GM23338 (cell line): ENCODE results near the gene ADAM30.

Experiments used
- CREB1 ChIP-seq: fragments of 250-450 bp; sonication (Bioruptor Pico); IDR thresholded peaks from 2 replicates; pipeline ENCODE4 v1.5.0; 2020; ENCODE audit warnings: low read depth, mild to moderate bottlenecking, moderate library complexity
- EZH2 ChIP-seq: fragments of 200-600 bp; sonication (generic); IDR thresholded peaks from one replicate; pipeline ENCODE4 v1.8.0; 2017; ENCODE audit warnings: antibody characterized with exemption, mild to moderate bottlenecking, low read depth; ENCODE audit not compliant: unreplicated experiment
- EZH2phosphoT487 ChIP-seq: fragments of 200-600 bp; sonication (generic); IDR thresholded peaks from one replicate; pipeline ENCODE4 v1.8.1; 2018; ENCODE audit warnings: antibody characterized with exemption; ENCODE audit not compliant: unreplicated experiment
- JUNB ChIP-seq: IDR thresholded peaks from one replicate; pipeline ENCODE4 v1.6.1; 2016; ENCODE audit warnings: antibody characterized with exemption; ENCODE audit not compliant: unreplicated experiment
- POLR2AphosphoS5 ChIP-seq: IDR thresholded peaks from 2 replicates; pipeline ENCODE4 v1.6.1; 2016; ENCODE audit warnings: antibody characterized with exemption, low read depth
- ZNF114 ChIP-seq: fragments of 250-450 bp; sonication (Bioruptor Pico); IDR thresholded peaks from 2 replicates; pipeline ENCODE4 v1.5.0; 2020; ENCODE audit warnings: mild to moderate bottlenecking, moderate library complexity
- ZNF331 ChIP-seq: fragments of 250-450 bp; sonication (Bioruptor Pico); IDR thresholded peaks from 2 replicates; pipeline ENCODE4 v1.5.0; 2020; ENCODE audit warnings: low read depth, mild to moderate bottlenecking, moderate library complexity
- TF ChIP-seq, protein P1 (sequence below), 2 experiments: fragments of 200-600 bp in 1 of 2; sonication (generic) in 1 of 2; conservative IDR thresholded peaks; 2 replicates each; pipeline versions ENCODE4 v1.5.1 to v1.6.1; 2016 to 2017; ENCODE audit warnings: antibody characterized with exemption in 2 of 2, low read depth in 2 of 2, mild to moderate bottlenecking in 2 of 2, moderate library complexity in 1 of 2
- TF ChIP-seq, protein P2 (sequence below): IDR thresholded peaks from one replicate; pipeline ENCODE4 v1.6.1; 2018; ENCODE audit warnings: antibody characterized with exemption; ENCODE audit not compliant: unreplicated experiment
- TF ChIP-seq, protein P3 (sequence below): IDR thresholded peaks from 2 replicates; pipeline ENCODE4 v1.6.1; 2016; ENCODE audit warnings: antibody characterized with exemption
- TF ChIP-seq, protein P4 (sequence below): fragments of 250-450 bp; sonication (Bioruptor Pico); IDR thresholded peaks from 2 replicates; pipeline ENCODE4 v1.5.0; 2020; ENCODE audit warnings: mild to moderate bottlenecking, moderate library complexity

DNA sequence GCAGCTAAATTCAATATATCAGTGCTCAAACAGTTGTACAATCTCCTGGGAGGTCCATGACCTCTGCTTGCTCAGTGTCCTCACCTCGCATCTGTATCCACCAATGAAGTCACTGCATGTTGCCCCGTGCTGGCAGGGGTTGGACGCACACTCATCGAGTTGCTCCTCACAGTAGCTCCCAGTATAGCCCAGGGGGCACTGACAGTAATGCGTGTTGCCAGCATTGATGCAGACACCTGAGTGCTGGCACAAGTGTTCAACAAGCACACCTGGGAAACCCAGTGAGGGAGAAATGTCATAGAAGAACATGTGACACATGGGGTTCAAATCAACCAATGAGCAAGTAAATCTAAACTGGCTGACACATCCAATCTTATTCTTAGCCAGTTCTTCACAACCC is 40.9 kb upstream of the ADAM30 start:
- TF ChIP-seq, protein P1, sequence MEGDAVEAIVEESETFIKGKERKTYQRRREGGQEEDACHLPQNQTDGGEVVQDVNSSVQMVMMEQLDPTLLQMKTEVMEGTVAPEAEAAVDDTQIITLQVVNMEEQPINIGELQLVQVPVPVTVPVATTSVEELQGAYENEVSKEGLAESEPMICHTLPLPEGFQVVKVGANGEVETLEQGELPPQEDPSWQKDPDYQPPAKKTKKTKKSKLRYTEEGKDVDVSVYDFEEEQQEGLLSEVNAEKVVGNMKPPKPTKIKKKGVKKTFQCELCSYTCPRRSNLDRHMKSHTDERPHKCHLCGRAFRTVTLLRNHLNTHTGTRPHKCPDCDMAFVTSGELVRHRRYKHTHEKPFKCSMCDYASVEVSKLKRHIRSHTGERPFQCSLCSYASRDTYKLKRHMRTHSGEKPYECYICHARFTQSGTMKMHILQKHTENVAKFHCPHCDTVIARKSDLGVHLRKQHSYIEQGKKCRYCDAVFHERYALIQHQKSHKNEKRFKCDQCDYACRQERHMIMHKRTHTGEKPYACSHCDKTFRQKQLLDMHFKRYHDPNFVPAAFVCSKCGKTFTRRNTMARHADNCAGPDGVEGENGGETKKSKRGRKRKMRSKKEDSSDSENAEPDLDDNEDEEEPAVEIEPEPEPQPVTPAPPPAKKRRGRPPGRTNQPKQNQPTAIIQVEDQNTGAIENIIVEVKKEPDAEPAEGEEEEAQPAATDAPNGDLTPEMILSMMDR (conservative IDR thresholded peaks at IDR 0.05; ENCODE audit: low read depth in 2 of 2): no peak
- TF ChIP-seq EZH2: no peak
- no peak for TF ChIP-seq POLR2AphosphoS5
- no peak for TF ChIP-seq CREB1 (CRISPR knock-in tag)
- TF ChIP-seq, protein P2, sequence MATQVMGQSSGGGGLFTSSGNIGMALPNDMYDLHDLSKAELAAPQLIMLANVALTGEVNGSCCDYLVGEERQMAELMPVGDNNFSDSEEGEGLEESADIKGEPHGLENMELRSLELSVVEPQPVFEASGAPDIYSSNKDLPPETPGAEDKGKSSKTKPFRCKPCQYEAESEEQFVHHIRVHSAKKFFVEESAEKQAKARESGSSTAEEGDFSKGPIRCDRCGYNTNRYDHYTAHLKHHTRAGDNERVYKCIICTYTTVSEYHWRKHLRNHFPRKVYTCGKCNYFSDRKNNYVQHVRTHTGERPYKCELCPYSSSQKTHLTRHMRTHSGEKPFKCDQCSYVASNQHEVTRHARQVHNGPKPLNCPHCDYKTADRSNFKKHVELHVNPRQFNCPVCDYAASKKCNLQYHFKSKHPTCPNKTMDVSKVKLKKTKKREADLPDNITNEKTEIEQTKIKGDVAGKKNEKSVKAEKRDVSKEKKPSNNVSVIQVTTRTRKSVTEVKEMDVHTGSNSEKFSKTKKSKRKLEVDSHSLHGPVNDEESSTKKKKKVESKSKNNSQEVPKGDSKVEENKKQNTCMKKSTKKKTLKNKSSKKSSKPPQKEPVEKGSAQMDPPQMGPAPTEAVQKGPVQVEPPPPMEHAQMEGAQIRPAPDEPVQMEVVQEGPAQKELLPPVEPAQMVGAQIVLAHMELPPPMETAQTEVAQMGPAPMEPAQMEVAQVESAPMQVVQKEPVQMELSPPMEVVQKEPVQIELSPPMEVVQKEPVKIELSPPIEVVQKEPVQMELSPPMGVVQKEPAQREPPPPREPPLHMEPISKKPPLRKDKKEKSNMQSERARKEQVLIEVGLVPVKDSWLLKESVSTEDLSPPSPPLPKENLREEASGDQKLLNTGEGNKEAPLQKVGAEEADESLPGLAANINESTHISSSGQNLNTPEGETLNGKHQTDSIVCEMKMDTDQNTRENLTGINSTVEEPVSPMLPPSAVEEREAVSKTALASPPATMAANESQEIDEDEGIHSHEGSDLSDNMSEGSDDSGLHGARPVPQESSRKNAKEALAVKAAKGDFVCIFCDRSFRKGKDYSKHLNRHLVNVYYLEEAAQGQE: no peak
- TF ChIP-seq EZH2phosphoT487: no peak
- TF ChIP-seq, protein P3, sequence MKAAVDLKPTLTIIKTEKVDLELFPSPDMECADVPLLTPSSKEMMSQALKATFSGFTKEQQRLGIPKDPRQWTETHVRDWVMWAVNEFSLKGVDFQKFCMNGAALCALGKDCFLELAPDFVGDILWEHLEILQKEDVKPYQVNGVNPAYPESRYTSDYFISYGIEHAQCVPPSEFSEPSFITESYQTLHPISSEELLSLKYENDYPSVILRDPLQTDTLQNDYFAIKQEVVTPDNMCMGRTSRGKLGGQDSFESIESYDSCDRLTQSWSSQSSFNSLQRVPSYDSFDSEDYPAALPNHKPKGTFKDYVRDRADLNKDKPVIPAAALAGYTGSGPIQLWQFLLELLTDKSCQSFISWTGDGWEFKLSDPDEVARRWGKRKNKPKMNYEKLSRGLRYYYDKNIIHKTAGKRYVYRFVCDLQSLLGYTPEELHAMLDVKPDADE: no peak
- no peak for TF ChIP-seq ZNF114 (CRISPR knock-in tag)
- no peak for TF ChIP-seq ZNF331 (CRISPR knock-in tag)
- no peak for TF ChIP-seq JUNB
- TF ChIP-seq, protein P4, sequence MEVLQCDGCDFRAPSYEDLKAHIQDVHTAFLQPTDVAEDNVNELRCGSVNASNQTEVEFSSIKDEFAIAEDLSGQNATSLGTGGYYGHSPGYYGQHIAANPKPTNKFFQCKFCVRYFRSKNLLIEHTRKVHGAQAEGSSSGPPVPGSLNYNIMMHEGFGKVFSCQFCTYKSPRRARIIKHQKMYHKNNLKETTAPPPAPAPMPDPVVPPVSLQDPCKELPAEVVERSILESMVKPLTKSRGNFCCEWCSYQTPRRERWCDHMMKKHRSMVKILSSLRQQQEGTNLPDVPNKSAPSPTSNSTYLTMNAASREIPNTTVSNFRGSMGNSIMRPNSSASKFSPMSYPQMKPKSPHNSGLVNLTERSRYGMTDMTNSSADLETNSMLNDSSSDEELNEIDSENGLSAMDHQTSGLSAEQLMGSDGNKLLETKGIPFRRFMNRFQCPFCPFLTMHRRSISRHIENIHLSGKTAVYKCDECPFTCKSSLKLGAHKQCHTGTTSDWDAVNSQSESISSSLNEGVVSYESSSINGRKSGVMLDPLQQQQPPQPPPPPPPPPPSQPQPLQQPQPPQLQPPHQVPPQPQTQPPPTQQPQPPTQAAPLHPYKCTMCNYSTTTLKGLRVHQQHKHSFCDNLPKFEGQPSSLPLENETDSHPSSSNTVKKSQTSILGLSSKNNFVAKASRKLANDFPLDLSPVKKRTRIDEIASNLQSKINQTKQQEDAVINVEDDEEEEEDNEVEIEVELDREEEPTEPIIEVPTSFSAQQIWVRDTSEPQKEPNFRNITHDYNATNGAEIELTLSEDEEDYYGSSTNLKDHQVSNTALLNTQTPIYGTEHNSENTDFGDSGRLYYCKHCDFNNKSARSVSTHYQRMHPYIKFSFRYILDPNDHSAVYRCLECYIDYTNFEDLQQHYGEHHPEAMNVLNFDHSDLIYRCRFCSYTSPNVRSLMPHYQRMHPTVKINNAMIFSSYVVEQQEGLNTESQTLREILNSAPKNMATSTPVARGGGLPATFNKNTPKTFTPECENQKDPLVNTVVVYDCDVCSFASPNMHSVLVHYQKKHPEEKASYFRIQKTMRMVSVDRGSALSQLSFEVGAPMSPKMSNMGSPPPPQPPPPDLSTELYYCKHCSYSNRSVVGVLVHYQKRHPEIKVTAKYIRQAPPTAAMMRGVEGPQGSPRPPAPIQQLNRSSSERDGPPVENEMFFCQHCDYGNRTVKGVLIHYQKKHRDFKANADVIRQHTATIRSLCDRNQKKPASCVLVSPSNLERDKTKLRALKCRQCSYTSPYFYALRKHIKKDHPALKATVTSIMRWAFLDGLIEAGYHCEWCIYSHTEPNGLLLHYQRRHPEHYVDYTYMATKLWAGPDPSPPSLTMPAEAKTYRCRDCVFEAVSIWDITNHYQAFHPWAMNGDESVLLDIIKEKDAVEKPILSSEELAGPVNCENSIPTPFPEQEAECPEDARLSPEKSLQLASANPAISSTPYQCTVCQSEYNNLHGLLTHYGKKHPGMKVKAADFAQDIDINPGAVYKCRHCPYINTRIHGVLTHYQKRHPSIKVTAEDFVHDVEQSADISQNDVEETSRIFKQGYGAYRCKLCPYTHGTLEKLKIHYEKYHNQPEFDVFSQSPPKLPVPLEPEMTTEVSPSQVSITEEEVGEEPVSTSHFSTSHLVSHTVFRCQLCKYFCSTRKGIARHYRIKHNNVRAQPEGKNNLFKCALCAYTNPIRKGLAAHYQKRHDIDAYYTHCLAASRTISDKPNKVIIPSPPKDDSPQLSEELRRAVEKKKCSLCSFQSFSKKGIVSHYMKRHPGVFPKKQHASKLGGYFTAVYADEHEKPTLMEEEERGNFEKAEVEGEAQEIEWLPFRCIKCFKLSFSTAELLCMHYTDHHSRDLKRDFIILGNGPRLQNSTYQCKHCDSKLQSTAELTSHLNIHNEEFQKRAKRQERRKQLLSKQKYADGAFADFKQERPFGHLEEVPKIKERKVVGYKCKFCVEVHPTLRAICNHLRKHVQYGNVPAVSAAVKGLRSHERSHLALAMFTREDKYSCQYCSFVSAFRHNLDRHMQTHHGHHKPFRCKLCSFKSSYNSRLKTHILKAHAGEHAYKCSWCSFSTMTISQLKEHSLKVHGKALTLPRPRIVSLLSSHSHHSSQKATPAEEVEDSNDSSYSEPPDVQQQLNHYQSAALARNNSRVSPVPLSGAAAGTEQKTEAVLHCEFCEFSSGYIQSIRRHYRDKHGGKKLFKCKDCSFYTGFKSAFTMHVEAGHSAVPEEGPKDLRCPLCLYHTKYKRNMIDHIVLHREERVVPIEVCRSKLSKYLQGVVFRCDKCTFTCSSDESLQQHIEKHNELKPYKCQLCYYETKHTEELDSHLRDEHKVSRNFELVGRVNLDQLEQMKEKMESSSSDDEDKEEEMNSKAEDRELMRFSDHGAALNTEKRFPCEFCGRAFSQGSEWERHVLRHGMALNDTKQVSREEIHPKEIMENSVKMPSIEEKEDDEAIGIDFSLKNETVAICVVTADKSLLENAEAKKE (CRISPR knock-in tag): no peak
